Kidney (tissue), 14 donors: ENCODE results near the gene DSE. TPM values are rescaled to one million over a fixed set of nuclear protein-coding genes. Genes with fewer than 3 reads are reported as not detected.

Source experiments
- DNase-seq, 5 donors: peaks; one replicate each; pipeline ENCODE4 v3.0.0-alpha.2; 2013 to 2020
- FAIRE-seq: peaks from 2 replicates; lab custom pipeline; 2012; peaks lifted over from hg19 to GRCh38; lab: Jason Lieb, UNC
- H3K27ac ChIP-seq, 2 donors: one replicate each; pipeline ENCODE4 v1.7.0; 2013; ENCODE audit warnings: low read depth in 2 of 2, low read length in 2 of 2, inconsistent platforms in 1 of 2
- H3K27me3 ChIP-seq: one replicate; pipeline ENCODE4 v1.7.1; 2013; ENCODE audit warnings: low read length, inconsistent platforms; ENCODE audit not compliant: control insufficient read depth, insufficient read depth
- H3K36me3 ChIP-seq, 3 donors: one replicate each; pipeline versions ENCODE4 v1.7.0 to v1.7.1; 2013; ENCODE audit warnings: low read length in 3 of 3, control low read depth in 1 of 3, inconsistent platforms in 1 of 3; ENCODE audit not compliant: insufficient read depth in 3 of 3, control insufficient read depth in 2 of 3
- H3K4me1 ChIP-seq, 3 donors: one replicate each; pipeline versions ENCODE4 v1.7.0 to v1.7.1; 2013; ENCODE audit warnings: low read length in 3 of 3, inconsistent platforms in 1 of 3, low read depth in 1 of 3; ENCODE audit not compliant: control insufficient read depth in 2 of 3, insufficient read depth in 2 of 3
- H3K4me3 ChIP-seq, 3 donors: one replicate each; pipeline versions ENCODE4 v1.7.0 to v1.8.1; 2013; ENCODE audit warnings: low read length in 3 of 3, control low read depth in 1 of 3, inconsistent platforms in 1 of 3
- H3K9ac ChIP-seq, 3 donors: one replicate each; pipeline versions ENCODE4 v1.7.0 to v1.7.1; 2013; ENCODE audit warnings: low read length in 3 of 3, control low read depth in 1 of 3, inconsistent platforms in 1 of 3
- H3K9me3 ChIP-seq, 3 donors: one replicate each; pipeline versions ENCODE4 v1.7.0 to v1.7.1; 2013; ENCODE audit warnings: low read length in 3 of 3, control low read depth in 1 of 3, inconsistent platforms in 1 of 3; ENCODE audit not compliant: control insufficient read depth in 2 of 3, insufficient read depth in 1 of 3
- intact Hi-C: fragments of 100-400 bp; cut with DNase I; formaldehyde crosslinking; loops from one replicate; pipeline ENCODE4 v1.11.1; 2022
- polyA plus RNA-seq: library from polyadenylated mRNA; stranded (reverse); fragments of 350-450 nt; fragmentation: Illumina TruSeq; extraction: RNeasy Lipid Tissue Mini Kit (QIAGEN cat#74804); gene quantifications from one replicate; pipeline ENCODE4 v1.2.3, GENCODE V29; 2014; ENCODE audit warnings: low read depth, low replicate concordance; ENCODE audit not compliant: insufficient read depth
- total RNA-seq: library from RNA; stranded (reverse); fragmentation: NEBNext Ultra II Directional; extraction: Animal tissue kit (Norgen Biotek cat#: 25700); gene quantifications from one replicate; pipeline ENCODE4 v1.2.1, GENCODE V29; 2021
- TF ChIP-seq, protein P1 (sequence below): IDR thresholded peaks from 3 replicates; pipeline ENCODE4 v1.5.1; 2012; ENCODE audit warnings: mild to moderate bottlenecking, moderate library complexity, borderline replicate concordance; ENCODE audit not compliant: insufficient read depth; ENCODE audit errors: extremely low read depth
- donor health status: control.
- donor health status: control.
- donor health status: control.
- donor health status: control.
- donor health status: control.
- donor health status: DM: yes; HTN: yes; CAD: no.
- donor health status: Normal renal cell carcinoma (clear cell type).

The DSE gene
- total and polyA plus RNA-seq, 2 donors from 2014 or later, result 6.9 to 47.7 TPM

GRCh38 chr6:116371918-116372209, 1.1 kb downstream of the DSE start:
- Histone ChIP-seq H3K27ac (peak overlapping the region; percentile 79 to 87), H3K4me3 (peak overlapping the region; percentile 68 to 81 (median 75)), H3K4me1 (peaks cover 0 to 5% (median 0%) of the 10 kb centered on the region in 3 donors), H3K27me3 (no peaks in the 10 kb centered on the region), H3K9me3 (no peaks in the 10 kb centered on the region), H3K9ac (peak overlapping the region; percentile 48 to 90 (median 83)), H3K36me3 (no peaks in the 10 kb centered on the region)
- intact Hi-C loops, result no loop called here
- TF ChIP-seq, protein P1, sequence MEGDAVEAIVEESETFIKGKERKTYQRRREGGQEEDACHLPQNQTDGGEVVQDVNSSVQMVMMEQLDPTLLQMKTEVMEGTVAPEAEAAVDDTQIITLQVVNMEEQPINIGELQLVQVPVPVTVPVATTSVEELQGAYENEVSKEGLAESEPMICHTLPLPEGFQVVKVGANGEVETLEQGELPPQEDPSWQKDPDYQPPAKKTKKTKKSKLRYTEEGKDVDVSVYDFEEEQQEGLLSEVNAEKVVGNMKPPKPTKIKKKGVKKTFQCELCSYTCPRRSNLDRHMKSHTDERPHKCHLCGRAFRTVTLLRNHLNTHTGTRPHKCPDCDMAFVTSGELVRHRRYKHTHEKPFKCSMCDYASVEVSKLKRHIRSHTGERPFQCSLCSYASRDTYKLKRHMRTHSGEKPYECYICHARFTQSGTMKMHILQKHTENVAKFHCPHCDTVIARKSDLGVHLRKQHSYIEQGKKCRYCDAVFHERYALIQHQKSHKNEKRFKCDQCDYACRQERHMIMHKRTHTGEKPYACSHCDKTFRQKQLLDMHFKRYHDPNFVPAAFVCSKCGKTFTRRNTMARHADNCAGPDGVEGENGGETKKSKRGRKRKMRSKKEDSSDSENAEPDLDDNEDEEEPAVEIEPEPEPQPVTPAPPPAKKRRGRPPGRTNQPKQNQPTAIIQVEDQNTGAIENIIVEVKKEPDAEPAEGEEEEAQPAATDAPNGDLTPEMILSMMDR, result no peak
- no peak for DNase-seq
- no peak for FAIRE-seq

- TF ChIP-seq, protein P1, result no peak
- Histone ChIP-seq H3K27me3 (no peaks in the 10 kb centered on the region), H3K9ac (no peak overlapping the region), H3K4me1 (peaks cover 0 to 5% (median 0%) of the 10 kb centered on the region in 3 donors), H3K36me3 (no peaks in the 10 kb centered on the region), H3K4me3 (no peak overlapping the region), H3K27ac (no peak overlapping the region), H3K9me3 (no peaks in the 10 kb centered on the region)
- no peak for FAIRE-seq
- intact Hi-C loops, result no loop called here
- no peak for DNase-seq
Observed at GRCh38 chr6:116373300-116373699, 2.6 kb downstream of the DSE start.

DNA sequence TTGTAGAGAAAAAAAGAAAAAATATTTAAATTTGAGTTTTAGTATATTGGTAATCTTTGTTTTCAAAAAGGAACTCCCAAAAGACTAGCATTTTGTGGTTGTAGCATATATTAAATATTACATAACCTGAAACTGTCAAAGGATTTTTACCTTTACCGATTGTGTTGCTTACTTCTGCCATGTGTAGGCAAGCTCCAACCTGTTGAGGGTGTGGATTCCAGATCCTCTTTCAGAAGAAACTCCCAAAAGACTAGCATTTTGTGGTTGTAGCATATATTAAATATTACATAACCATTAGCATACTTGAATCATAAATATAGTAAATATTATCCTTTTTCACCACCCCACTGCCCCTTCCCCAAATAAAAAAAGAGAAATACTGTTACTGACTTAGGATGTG, 3.2 kb downstream of the DSE start:
- TF ChIP-seq, protein P1, result no peak
- intact Hi-C loops, result no loop called here

GRCh38 chr6:116374586-116374985, 3.8 kb downstream of the DSE start:
- intact Hi-C loops, result no loop called here
- no peak for FAIRE-seq

More for the DNA sequence above, 3.2 kb downstream of the DSE start:
- Histone ChIP-seq H3K9ac (no peak overlapping the region), H3K4me3 (no peak overlapping the region), H3K27me3 (no peaks in the 10 kb centered on the region), H3K27ac (no peak overlapping the region), H3K4me1 (peaks cover 0 to 5% (median 0%) of the 10 kb centered on the region in 3 donors), H3K9me3 (no peaks in the 10 kb centered on the region), H3K36me3 (no peaks in the 10 kb centered on the region)
- FAIRE-seq (no peak), DNase-seq (no peak)

More at GRCh38 chr6:116374586-116374985, 3.8 kb downstream of the DSE start:
- H3K9ac ChIP-seq, result no peak overlapping the region
- no peaks in the 10 kb centered on the region for H3K9me3 ChIP-seq
- H3K27ac ChIP-seq, result no peak overlapping the region
- no peak for DNase-seq
- no peaks in the 10 kb centered on the region for H3K36me3 ChIP-seq
- H3K4me3 ChIP-seq, result no peak overlapping the region
- peaks cover 0 to 5% (median 0%) of the 10 kb centered on the region in 3 donors for H3K4me1 ChIP-seq
- TF ChIP-seq, protein P1, result no peak
- no peaks in the 10 kb centered on the region for H3K27me3 ChIP-seq
